Prostate gland (tissue), 2 donors: ENCODE data around the gene DNAJC11. TPM values are rescaled to one million over a fixed set of nuclear protein-coding genes. Genes with fewer than 3 reads are reported as not detected.
"Not testable (repeated sequence)": the region's sequence is repeated elsewhere in the genome, so short reads cannot be mapped to it uniquely, and the experiment has no call there.

Source experiments
- DNase-seq: peaks from one replicate; pipeline ENCODE4 v3.0.0-alpha.2; 2019; ENCODE audit warnings: low spot score
- H3K27ac ChIP-seq, 2 donors: fragments of 200-600 bp; sonication (generic); 2 replicates each; pipeline ENCODE4 v1.5.1; 2017 to 2019
- H3K27me3 ChIP-seq: fragments of 200-600 bp; sonication (generic); replicated peaks from 2 replicates; pipeline ENCODE4 v1.5.1; 2019; ENCODE audit not compliant: insufficient read depth
- H3K36me3 ChIP-seq, 2 donors: fragments of 200-600 bp; sonication (generic); 1 replicate in 1 of 2; 2 replicates in 1 of 2; pipeline versions ENCODE4 v1.5.1 to v1.8.1; 2017 to 2019
- H3K4me1 ChIP-seq: fragments of 200-600 bp; sonication (generic); replicated peaks from 2 replicates; pipeline ENCODE4 v1.5.1; 2019
- H3K4me3 ChIP-seq, 2 donors: fragments of 200-600 bp; sonication (generic); 2 replicates each; pipeline ENCODE4 v1.5.1; 2017 to 2019
- H3K9me3 ChIP-seq: fragments of 200-600 bp; sonication (generic); 2 replicates; pipeline ENCODE4 v1.5.1; 2017
- POLR2A ChIP-seq: fragments of 450-650 bp; IDR thresholded peaks from one replicate; pipeline ENCODE4 v1.6.1; 2016; ENCODE audit warnings: antibody characterized with exemption, mild to moderate bottlenecking
- POLR2AphosphoS5 ChIP-seq: sonication (generic); formaldehyde crosslinking; IDR thresholded peaks from one replicate; pipeline ENCODE4 v1.6.1; 2017; ENCODE audit warnings: antibody characterized with exemption
- WGBS: methylation state at CpG from one replicate; pipeline ENCODE4 v1.1.5; 2018; 5-methylcytosine and 5-hydroxymethylcytosine counted together
- intact Hi-C: fragments of 100-400 bp; cut with DNase I; formaldehyde crosslinking; loops from one replicate; pipeline ENCODE4 v1.14.2; 2022
- total RNA-seq, 2 donors: library from RNA; depleted of rRNA; stranded (reverse); fragments of >200 nt; gene quantifications; one replicate each; pipeline ENCODE4 v1.1.0, GENCODE V29; 2016
- TF ChIP-seq, protein P1 (sequence below), 4 experiments: fragments of 200-600 bp in 2 of 4; fragments of 450-650 bp in 2 of 4; sonication (generic) in 2 of 4; IDR thresholded peaks; 1 replicate in 3 of 4; 2 replicates in 1 of 4; pipeline ENCODE4 v1.5.1; 2016 to 2019; ENCODE audit warnings: antibody characterized with exemption in 4 of 4, mild to moderate bottlenecking in 2 of 4, moderate library complexity in 2 of 4

The DNAJC11 gene
- total RNA-seq, 2 donors from 2014 or later = 32.9 to 52.8 TPM

DNA sequence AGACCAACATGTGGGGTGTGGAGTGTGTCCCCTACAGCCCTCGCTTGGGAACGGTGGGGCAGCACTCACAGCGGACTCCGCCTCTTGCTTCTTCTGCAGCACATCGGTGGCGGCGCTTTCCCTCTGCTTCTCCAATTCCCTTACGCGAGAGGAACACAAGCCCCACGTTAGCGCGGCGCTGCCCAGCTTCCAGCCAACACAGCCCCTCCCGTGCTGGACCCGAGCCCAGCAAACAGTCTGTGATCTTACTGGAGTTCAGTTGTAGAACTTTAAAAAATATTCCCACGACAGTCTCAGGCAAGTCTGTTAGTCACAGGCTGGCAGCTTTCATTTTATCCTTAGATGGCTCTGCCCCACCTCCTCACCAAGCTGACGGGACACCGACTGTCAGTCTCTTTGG, 63.4 kb downstream of the DNAJC11 start:
- WGBS = 39% methylated on average over 18 of the region's 18 CpGs
- Histone ChIP-seq H3K36me3 (peaks cover 0 to 3% of the 10 kb centered on the region in 2 donors), H3K27me3 (no peaks in the 10 kb centered on the region), H3K4me3 (no peak overlapping the region), H3K27ac (no peak overlapping the region), H3K9me3 (no peaks in the 10 kb centered on the region), H3K4me1 (no peaks in the 10 kb centered on the region)
- TF ChIP-seq, protein P1, sequence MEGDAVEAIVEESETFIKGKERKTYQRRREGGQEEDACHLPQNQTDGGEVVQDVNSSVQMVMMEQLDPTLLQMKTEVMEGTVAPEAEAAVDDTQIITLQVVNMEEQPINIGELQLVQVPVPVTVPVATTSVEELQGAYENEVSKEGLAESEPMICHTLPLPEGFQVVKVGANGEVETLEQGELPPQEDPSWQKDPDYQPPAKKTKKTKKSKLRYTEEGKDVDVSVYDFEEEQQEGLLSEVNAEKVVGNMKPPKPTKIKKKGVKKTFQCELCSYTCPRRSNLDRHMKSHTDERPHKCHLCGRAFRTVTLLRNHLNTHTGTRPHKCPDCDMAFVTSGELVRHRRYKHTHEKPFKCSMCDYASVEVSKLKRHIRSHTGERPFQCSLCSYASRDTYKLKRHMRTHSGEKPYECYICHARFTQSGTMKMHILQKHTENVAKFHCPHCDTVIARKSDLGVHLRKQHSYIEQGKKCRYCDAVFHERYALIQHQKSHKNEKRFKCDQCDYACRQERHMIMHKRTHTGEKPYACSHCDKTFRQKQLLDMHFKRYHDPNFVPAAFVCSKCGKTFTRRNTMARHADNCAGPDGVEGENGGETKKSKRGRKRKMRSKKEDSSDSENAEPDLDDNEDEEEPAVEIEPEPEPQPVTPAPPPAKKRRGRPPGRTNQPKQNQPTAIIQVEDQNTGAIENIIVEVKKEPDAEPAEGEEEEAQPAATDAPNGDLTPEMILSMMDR (IDR thresholded peaks at IDR 0.05) = no peak
- TF ChIP-seq POLR2AphosphoS5 = peak; percentile 69
- intact Hi-C loops = no loop called here
- DNase-seq = peak; percentile 70

DNA sequence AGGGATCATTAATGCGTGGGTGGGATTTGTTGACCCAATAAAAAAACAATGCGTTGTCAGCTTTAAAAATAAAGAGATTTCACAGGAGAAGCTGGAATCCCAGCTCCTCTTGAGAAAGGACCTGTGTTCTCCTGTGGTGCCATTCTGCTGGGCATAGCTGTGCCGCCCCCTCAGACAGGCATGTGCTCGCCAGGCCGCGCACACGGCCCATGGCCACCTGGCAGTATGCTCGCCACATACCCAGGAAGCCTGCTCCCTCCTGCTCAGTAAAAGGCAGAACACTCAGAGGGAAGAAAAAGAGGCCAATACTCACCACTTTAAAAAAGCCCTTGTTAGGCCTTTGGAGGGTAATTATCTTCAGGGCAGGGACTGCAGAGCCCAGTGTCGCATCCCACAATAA, 63.8 kb downstream of the DNAJC11 start:
- no peak overlapping the region for H3K27ac ChIP-seq
- H3K4me3 ChIP-seq = no peak overlapping the region
- intact Hi-C loops = no loop called here
- 75% methylated on average over 9 of the region's 9 CpGs for WGBS
- no peaks in the 10 kb centered on the region for H3K27me3 ChIP-seq
- H3K4me1 ChIP-seq = no peaks in the 10 kb centered on the region
- DNase-seq = no peak
- TF ChIP-seq POLR2AphosphoS5 (no peak), POLR2A (no peak)
- TF ChIP-seq, protein P1 (IDR thresholded peaks at IDR 0.05) = no peak
- no peaks in the 10 kb centered on the region for H3K9me3 ChIP-seq
- peaks cover 0 to 3% of the 10 kb centered on the region in 2 donors for H3K36me3 ChIP-seq

DNA sequence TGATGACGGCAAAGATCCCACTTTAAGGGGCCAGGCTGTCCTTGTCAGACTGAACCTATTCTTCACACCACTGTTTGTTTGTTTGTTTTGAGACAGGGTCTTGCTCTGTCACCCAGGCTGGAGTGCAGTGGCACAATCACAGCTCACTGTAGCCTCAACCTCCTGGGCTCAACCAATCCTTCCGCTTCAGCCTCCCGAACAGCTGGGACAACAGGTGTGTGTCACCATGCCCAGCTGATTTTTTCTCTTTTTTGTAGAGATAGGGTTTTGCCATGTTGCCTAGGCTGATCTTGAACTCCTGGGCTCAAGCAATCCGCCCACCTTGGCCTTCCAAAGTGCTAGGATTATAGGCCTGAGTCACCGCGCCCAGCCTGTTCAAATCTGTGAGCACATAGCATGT, 64.8 kb downstream of the DNAJC11 start:
- intact Hi-C loops, H3K4me1 ChIP-seq: not testable (repeated sequence)

DNA sequence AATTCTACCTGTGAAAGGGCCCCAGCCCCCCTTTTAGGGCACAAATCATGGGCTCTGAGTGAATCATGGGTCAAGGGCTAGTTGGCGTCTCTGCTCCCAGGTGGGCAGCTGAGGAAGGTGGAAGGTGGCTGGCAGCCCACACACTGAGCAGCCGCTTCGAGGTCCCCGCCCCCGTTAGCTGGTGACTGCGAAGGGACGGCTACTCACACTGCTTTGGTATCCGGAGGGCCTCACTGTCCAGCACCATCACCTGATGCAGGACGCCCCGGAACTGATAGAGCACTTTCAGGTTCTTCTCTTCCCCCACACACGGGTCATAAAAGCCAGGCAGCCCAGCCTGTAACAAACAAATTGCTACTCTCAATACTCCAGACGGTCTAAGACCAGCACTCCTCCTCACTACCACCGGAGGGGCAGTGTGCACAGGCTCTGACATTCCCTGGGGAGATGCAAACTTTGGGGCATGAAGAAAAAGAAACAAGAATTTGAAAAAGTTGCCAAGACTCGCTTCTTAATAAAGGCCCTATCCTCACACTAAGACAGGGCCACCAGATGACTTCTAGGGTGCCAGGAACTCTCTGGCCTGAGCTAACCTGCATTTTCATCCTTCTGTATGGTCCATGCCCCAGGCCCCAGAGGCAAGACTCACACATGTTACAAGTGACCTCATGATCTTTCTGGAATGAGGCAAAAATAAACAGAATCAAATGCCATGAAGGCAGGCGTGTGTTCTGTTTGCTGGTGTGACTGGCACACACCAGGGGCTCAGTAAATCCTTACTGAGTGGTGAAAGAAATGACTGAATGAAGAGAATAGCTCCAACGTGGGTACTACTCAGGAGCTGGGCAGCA, 65.5 kb downstream of the DNAJC11 start:
- Histone ChIP-seq H3K27ac (no peak overlapping the region), H3K27me3 (no peaks in the 10 kb centered on the region), H3K4me3 (no peak overlapping the region), H3K4me1 (no peaks in the 10 kb centered on the region), H3K36me3 (peaks cover 0 to 3% of the 10 kb centered on the region in 2 donors), H3K9me3 (no peaks in the 10 kb centered on the region)
- WGBS = 74% methylated on average over 16 of the region's 16 CpGs
- no peak for DNase-seq
- intact Hi-C loops = loop anchor here (2.0 kb wide), 1 partner anchor 81 kb away; the partner anchor contains the start of genes NOL9 and TAS1R1
- no peak for TF ChIP-seq POLR2AphosphoS5
- TF ChIP-seq, protein P1 (IDR thresholded peaks at IDR 0.05) = no peak
- TF ChIP-seq POLR2A = no peak

More for the DNA sequence above, 64.8 kb downstream of the DNAJC11 start:
- not testable (repeated sequence) for H3K9me3 ChIP-seq, H3K27ac ChIP-seq, H3K36me3 ChIP-seq, H3K4me3 ChIP-seq, DNase-seq, H3K27me3 ChIP-seq
- 95% methylated on average over 6 of the region's 6 CpGs for WGBS

DNA sequence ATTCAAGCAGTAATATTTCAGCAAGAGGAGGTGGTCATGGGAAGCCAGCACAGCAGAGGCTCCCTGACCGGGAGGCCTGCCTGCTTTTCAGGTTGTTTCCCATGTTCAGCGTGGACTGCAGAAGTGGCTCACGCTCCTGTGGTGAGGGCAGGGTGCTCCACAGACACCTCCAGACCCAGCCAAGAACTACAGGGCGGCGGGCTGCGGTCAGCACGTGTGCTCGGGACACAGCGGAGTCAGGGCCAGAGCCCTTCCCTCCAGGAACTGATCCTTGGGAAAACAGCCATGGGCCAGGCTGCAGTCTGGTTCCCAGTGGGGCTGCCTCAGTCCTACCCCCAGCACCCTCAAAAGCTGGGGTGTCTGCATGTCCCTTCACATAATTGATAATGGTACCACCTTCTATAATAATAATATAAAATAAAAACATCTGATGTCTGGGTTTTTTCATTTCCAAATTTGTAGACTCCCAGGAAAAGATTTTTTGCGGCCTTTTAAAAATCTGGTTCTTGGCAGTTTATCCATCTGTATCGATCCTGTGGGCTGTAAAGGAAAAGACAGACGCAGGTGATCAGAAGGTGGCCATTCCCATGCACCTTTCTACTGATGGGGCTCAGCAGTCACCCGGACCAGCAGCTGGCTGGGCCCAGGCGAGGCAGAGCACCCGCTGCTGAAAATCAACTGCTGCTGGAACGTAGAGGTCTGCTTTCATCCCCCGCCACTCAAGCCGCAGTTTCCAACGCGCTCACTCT, 66.3 kb downstream of the DNAJC11 start:
- Histone ChIP-seq H3K4me1 (no peaks in the 10 kb centered on the region), H3K27me3 (no peaks in the 10 kb centered on the region), H3K9me3 (no peaks in the 10 kb centered on the region), H3K27ac (no peak overlapping the region), H3K4me3 (no peak overlapping the region), H3K36me3 (peaks cover 0 to 3% of the 10 kb centered on the region in 2 donors)
- no peak for DNase-seq
- TF ChIP-seq POLR2AphosphoS5 = no peak
- TF ChIP-seq POLR2A = no peak
- TF ChIP-seq, protein P1 (IDR thresholded peaks at IDR 0.05) = no peak
- intact Hi-C loops = loop anchor here (2.0 kb wide), 1 partner anchor 81 kb away; the partner anchor contains the start of genes NOL9 and TAS1R1
- 87% methylated on average over 20 of the region's 20 CpGs for WGBS
